ENCODE measurements around the gene RAB7B. TPM values are rescaled to one million over a fixed set of nuclear protein-coding genes. Genes with fewer than 3 reads are reported as not detected.

The RAB7B gene
- total and polyA plus RNA-seq, 4 donors, result 0.08 to 0.89 (median 0.20) TPM; not detected in 1

DNA sequence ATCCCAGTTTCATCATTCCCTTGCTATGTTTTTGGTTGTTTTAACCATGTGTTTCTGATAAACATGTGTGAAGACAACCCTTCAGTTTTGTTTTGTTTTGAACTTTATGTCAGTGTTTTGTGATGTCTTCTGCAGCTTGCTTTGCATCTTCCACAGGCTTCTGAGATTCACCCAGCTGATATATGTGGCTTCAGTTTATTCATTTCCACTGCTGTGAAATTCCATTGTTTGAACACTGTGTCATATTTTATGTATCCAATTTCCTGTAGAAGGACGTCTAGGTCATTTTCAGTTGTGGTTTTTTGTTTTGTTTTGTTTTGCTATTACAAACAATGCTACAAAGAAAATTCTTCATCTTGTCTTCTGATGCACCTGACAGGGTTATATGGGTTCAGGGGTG lies 32.7 kb downstream of the RAB7B start (continued):
- TF ChIP-seq, protein P1, sequence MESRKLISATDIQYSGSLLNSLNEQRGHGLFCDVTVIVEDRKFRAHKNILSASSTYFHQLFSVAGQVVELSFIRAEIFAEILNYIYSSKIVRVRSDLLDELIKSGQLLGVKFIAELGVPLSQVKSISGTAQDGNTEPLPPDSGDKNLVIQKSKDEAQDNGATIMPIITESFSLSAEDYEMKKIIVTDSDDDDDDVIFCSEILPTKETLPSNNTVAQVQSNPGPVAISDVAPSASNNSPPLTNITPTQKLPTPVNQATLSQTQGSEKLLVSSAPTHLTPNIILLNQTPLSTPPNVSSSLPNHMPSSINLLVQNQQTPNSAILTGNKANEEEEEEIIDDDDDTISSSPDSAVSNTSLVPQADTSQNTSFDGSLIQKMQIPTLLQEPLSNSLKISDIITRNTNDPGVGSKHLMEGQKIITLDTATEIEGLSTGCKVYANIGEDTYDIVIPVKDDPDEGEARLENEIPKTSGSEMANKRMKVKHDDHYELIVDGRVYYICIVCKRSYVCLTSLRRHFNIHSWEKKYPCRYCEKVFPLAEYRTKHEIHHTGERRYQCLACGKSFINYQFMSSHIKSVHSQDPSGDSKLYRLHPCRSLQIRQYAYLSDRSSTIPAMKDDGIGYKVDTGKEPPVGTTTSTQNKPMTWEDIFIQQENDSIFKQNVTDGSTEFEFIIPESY (IDR thresholded peaks at IDR 0.05), result no peak
- TF ChIP-seq TAF1 (conservative IDR thresholded peaks at IDR 0.05), result no peak
- no peak for TF ChIP-seq HNF4G (IDR thresholded peaks at IDR 0.05)

DNA sequence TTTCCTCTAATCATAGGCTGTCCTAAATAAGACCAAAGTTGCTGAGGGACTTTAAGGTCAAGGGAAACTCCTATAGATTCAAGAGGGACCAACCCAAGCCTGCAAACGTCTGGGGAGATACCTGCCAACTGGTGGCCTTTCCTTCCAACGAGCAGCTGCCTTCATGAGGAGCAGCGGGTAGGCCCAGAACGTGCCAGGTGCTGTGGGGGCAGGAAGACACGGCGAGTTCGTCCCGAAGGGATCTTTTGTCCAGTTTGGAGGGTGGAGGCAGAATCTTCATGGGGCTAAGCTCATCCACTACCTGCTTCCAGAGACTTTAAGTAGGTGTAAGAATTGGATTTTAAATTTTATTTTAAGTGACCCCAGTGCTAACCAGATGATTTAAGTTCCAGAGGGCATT lies 34.0 kb downstream of the RAB7B start:
- no peaks in the 10 kb centered on the region for H3K27me3 ChIP-seq (ENCODE audit: control insufficient read depth in 4 of 4, insufficient read depth in 4 of 4, low read length in 3 of 4)
- WGBS, result 91% methylated on average over 8 of the region's 8 CpGs
- no peak overlapping the region for H3K9ac ChIP-seq (ENCODE audit: low read depth in 1 of 2, low read length in 2 of 2)
- H3K4me1 ChIP-seq (ENCODE audit: control insufficient read depth in 4 of 4, insufficient read depth in 4 of 4, low read length in 3 of 4), result no peaks in the 10 kb centered on the region
- TF ChIP-seq RXRA (IDR thresholded peaks at IDR 0.05) (no peak), HNF4A (conservative IDR thresholded peaks at IDR 0.05) (no peak), GABPA (IDR thresholded peaks at IDR 0.05 in 1 of 2, conservative IDR thresholded peaks at IDR 0.05 in 1 of 2) (no peak), RAD21 (IDR thresholded peaks at IDR 0.05) (no peak), HNF4G (IDR thresholded peaks at IDR 0.05) (no peak), FOXA2 (IDR thresholded peaks at IDR 0.05) (no peak), TAF1 (conservative IDR thresholded peaks at IDR 0.05) (no peak)
- TF ChIP-seq, protein P1 (IDR thresholded peaks at IDR 0.05), result no peak
- TF ChIP-seq, protein P2, sequence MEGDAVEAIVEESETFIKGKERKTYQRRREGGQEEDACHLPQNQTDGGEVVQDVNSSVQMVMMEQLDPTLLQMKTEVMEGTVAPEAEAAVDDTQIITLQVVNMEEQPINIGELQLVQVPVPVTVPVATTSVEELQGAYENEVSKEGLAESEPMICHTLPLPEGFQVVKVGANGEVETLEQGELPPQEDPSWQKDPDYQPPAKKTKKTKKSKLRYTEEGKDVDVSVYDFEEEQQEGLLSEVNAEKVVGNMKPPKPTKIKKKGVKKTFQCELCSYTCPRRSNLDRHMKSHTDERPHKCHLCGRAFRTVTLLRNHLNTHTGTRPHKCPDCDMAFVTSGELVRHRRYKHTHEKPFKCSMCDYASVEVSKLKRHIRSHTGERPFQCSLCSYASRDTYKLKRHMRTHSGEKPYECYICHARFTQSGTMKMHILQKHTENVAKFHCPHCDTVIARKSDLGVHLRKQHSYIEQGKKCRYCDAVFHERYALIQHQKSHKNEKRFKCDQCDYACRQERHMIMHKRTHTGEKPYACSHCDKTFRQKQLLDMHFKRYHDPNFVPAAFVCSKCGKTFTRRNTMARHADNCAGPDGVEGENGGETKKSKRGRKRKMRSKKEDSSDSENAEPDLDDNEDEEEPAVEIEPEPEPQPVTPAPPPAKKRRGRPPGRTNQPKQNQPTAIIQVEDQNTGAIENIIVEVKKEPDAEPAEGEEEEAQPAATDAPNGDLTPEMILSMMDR (IDR thresholded peaks at IDR 0.05; ENCODE audit: low read depth, low read length, missing input control), result no peak
- H3K27ac ChIP-seq (ENCODE audit: low read depth in 1 of 2, low read length in 2 of 2), result no peak overlapping the region
- no peak for DNase-seq (ENCODE audit: low spot score)
- H3K4me3 ChIP-seq (ENCODE audit: low read depth in 1 of 3, low read length in 3 of 3), result no peak overlapping the region
- no peaks in the 10 kb centered on the region for H3K9me3 ChIP-seq (ENCODE audit: control insufficient read depth in 4 of 4, low read length in 3 of 4)
- no peaks in the 10 kb centered on the region for H3K36me3 ChIP-seq (ENCODE audit: control insufficient read depth in 4 of 4, insufficient read depth in 3 of 4, low read depth in 1 of 4, low read length in 3 of 4)

DNA sequence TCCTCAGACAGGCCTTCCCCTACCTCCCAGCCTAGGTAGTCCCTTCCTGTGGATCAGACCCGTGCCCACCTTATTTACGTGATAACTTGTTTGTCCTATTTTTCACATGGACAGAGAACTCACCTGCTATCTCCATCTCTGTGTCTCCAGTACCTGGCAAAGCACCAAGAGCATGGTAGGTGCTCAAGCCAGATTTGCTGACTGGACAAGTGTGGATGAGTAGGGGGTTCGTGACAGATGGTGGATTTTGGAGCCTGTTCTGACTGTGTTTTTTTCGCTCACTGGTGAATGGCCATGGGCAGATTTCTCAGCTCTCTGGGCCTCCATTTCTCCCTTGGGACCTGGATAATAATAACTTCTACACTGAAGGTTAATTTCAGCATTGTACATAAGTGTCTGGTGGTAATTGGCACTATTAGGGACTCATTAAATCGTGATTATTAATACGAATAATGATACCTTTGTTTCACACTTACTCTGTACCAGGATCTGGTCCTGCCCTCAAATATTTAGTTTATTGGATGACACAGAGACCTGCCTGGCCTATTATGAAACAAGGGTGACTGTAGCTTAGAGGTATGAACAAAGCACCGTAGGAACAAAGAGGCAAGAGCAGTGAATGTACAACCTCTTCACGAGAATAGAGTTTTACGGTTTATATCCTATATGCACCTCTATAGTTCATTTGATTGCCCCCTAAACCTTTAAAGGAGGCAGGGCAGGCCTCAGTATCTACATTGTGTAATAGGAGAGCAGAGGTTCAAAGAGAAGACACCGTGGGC lies 35.5 kb downstream of the RAB7B start:
- DNase-seq (ENCODE audit: low spot score), result no peak
- Histone ChIP-seq H3K9ac (ENCODE audit: low read depth in 1 of 2, low read length in 2 of 2) (no peak overlapping the region), H3K4me3 (ENCODE audit: low read depth in 1 of 3, low read length in 3 of 3) (no peak overlapping the region), H3K27ac (ENCODE audit: low read depth in 1 of 2, low read length in 2 of 2) (no peak overlapping the region), H3K9me3 (ENCODE audit: control insufficient read depth in 4 of 4, low read length in 3 of 4) (no peaks in the 10 kb centered on the region), H3K27me3 (ENCODE audit: control insufficient read depth in 4 of 4, insufficient read depth in 4 of 4, low read length in 3 of 4) (no peaks in the 10 kb centered on the region), H3K4me1 (ENCODE audit: control insufficient read depth in 4 of 4, insufficient read depth in 4 of 4, low read length in 3 of 4) (no peaks in the 10 kb centered on the region), H3K36me3 (ENCODE audit: control insufficient read depth in 4 of 4, insufficient read depth in 3 of 4, low read depth in 1 of 4, low read length in 3 of 4) (no peaks in the 10 kb centered on the region)
- 85% methylated on average over 10 of the region's 10 CpGs for whole genome bisulfite sequencing
- TF ChIP-seq TAF1 (conservative IDR thresholded peaks at IDR 0.05) (no peak), FOXA1 (IDR thresholded peaks at IDR 0.05) (no peak), HNF4G (IDR thresholded peaks at IDR 0.05) (no peak), RXRA (IDR thresholded peaks at IDR 0.05) (no peak), HNF4A (conservative IDR thresholded peaks at IDR 0.05) (no peak), NR2F2 (IDR thresholded peaks at IDR 0.05) (no peak), FOXA2 (IDR thresholded peaks at IDR 0.05) (no peak), GABPA (IDR thresholded peaks at IDR 0.05 in 1 of 2, conservative IDR thresholded peaks at IDR 0.05 in 1 of 2) (no peak), JUND (IDR thresholded peaks at IDR 0.05) (no peak), RAD21 (IDR thresholded peaks at IDR 0.05) (no peak), YY1 (IDR thresholded peaks at IDR 0.05) (no peak), EGR1 (IDR thresholded peaks at IDR 0.05; ENCODE audit: low read depth in 2 of 2) (no peak)
- TF ChIP-seq, protein P3, sequence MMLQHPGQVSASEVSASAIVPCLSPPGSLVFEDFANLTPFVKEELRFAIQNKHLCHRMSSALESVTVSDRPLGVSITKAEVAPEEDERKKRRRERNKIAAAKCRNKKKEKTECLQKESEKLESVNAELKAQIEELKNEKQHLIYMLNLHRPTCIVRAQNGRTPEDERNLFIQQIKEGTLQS (IDR thresholded peaks at IDR 0.05), result no peak
- TF ChIP-seq, protein P1 (IDR thresholded peaks at IDR 0.05), result no peak
- TF ChIP-seq, protein P2 (IDR thresholded peaks at IDR 0.05; ENCODE audit: low read depth, low read length, missing input control), result no peak
- TF ChIP-seq, protein P4, sequence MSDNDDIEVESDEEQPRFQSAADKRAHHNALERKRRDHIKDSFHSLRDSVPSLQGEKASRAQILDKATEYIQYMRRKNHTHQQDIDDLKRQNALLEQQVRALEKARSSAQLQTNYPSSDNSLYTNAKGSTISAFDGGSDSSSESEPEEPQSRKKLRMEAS (IDR thresholded peaks at IDR 0.05), result no peak
